ENCODE results near the gene LRP1B. TPM values are rescaled to one million over a fixed set of nuclear protein-coding genes. Genes with fewer than 3 reads are reported as not detected.

The LRP1B gene
- total and polyA plus RNA-seq, 2 donors (not counting 1 experiment from before 2014, with no cell fraction given): not detected

- ChIA-PET CTCF (no interaction called here), POLR2A (no interaction called here)
- Histone ChIP-seq H3K27ac (ENCODE audit: low read length in 2 of 2) (no peak overlapping the region), H4K20me1 (ENCODE audit: control insufficient read depth, insufficient read depth, low read length, poor library complexity, severe bottlenecking) (no peaks in the 10 kb centered on the region), H3K9ac (ENCODE audit: low read length) (no peak overlapping the region), H3K36me3 (replicated peaks in 1 of 2; ENCODE audit: control extremely low read depth in 1 of 2, control insufficient read depth in 1 of 2, extremely low read depth in 1 of 2, insufficient read depth in 2 of 2, low read length in 1 of 2) (no peaks in the 10 kb centered on the region), H3K4me1 (ENCODE audit: control insufficient read depth in 2 of 2, insufficient read depth in 2 of 2, low read length in 2 of 2) (no peaks in the 10 kb centered on the region), H2AFZ (ENCODE audit: insufficient read depth, low read depth, low read length, poor library complexity, severe bottlenecking) (no peak overlapping the region), H3K79me2 (ENCODE audit: control insufficient read depth, insufficient read depth, low read length) (no peaks in the 10 kb centered on the region), H3K4me3 (ENCODE audit: control extremely low read depth in 1 of 5, extremely low read depth in 1 of 5, insufficient read depth in 1 of 5, low read depth in 2 of 5, low read length in 4 of 5) (no peak overlapping the region), H3K9me3 (ENCODE audit: control extremely low read depth in 1 of 3, control insufficient read depth in 2 of 3, insufficient read depth in 1 of 3, low read length in 2 of 3) (no peaks in the 10 kb centered on the region), H3K4me2 (replicated peaks; ENCODE audit: low read depth, low read length, poor library complexity, severe bottlenecking) (no peak overlapping the region), H3K27me3 (replicated peaks in 1 of 4; ENCODE audit: control extremely low read depth in 1 of 4, control insufficient read depth in 3 of 4, insufficient read depth in 4 of 4, low read length in 3 of 4) (no peaks in the 10 kb centered on the region)
- Mint-ChIP-seq H3K27ac (no peak overlapping the region), H3K4me3 (no peak overlapping the region), H3K27me3 (no peaks in the 10 kb centered on the region), H3K9me3 (ENCODE audit: insufficient read depth) (no peaks in the 10 kb centered on the region), H3K4me1 (no peaks in the 10 kb centered on the region)
- TF ChIP-seq EZH2 (IDR thresholded peaks at IDR 0.05; ENCODE audit: borderline replicate concordance, insufficient read depth, low read depth, low read length, poor library complexity, severe bottlenecking) (no peak), CTCF (IDR thresholded peaks at IDR 0.05) (no peak)
- DNase-seq (no peak), ATAC-seq (ENCODE audit: low read depth) (no peak)
- intact Hi-C loops (cut with micrococcal nuclease): no loop called here
- no CpG with 5 or more reads among the region's 1 CpG for whole genome bisulfite sequencing (ENCODE audit: insufficient coverage)
These were observed 1657.0 kb downstream of the LRP1B start for GRCh38 chr2:140473851-140474250.

- no CpG with 5 or more reads among the region's 2 CpGs for WGBS (ENCODE audit: insufficient coverage)
These were observed 1658.1 kb downstream of the LRP1B start for GRCh38 chr2:140472676-140473075.

More at GRCh38 chr2:140472676-140473075, 1658.1 kb downstream of the LRP1B start:
- Histone ChIP-seq H4K20me1 (ENCODE audit: control insufficient read depth, insufficient read depth, low read length, poor library complexity, severe bottlenecking) (no peaks in the 10 kb centered on the region), H3K27me3 (replicated peaks in 1 of 4; ENCODE audit: control extremely low read depth in 1 of 4, control insufficient read depth in 3 of 4, insufficient read depth in 4 of 4, low read length in 3 of 4) (no peaks in the 10 kb centered on the region), H3K4me1 (ENCODE audit: control insufficient read depth in 2 of 2, insufficient read depth in 2 of 2, low read length in 2 of 2) (no peaks in the 10 kb centered on the region), H3K36me3 (replicated peaks in 1 of 2; ENCODE audit: control extremely low read depth in 1 of 2, control insufficient read depth in 1 of 2, extremely low read depth in 1 of 2, insufficient read depth in 2 of 2, low read length in 1 of 2) (no peaks in the 10 kb centered on the region), H3K9ac (ENCODE audit: low read length) (no peak overlapping the region), H3K9me3 (ENCODE audit: control extremely low read depth in 1 of 3, control insufficient read depth in 2 of 3, insufficient read depth in 1 of 3, low read length in 2 of 3) (no peaks in the 10 kb centered on the region), H3K79me2 (ENCODE audit: control insufficient read depth, insufficient read depth, low read length) (no peaks in the 10 kb centered on the region), H3K4me2 (replicated peaks; ENCODE audit: low read depth, low read length, poor library complexity, severe bottlenecking) (no peak overlapping the region), H3K4me3 (ENCODE audit: control extremely low read depth in 1 of 5, extremely low read depth in 1 of 5, insufficient read depth in 1 of 5, low read depth in 2 of 5, low read length in 4 of 5) (no peak overlapping the region), H2AFZ (ENCODE audit: insufficient read depth, low read depth, low read length, poor library complexity, severe bottlenecking) (no peak overlapping the region), H3K27ac (ENCODE audit: low read length in 2 of 2) (no peak overlapping the region)
- TF ChIP-seq CTCF (IDR thresholded peaks at IDR 0.05): no peak
- TF ChIP-seq EZH2 (IDR thresholded peaks at IDR 0.05; ENCODE audit: borderline replicate concordance, insufficient read depth, low read depth, low read length, poor library complexity, severe bottlenecking): no peak
- H3K27me3 Mint-ChIP-seq: no peaks in the 10 kb centered on the region
- no peak for DNase-seq
- CTCF ChIA-PET: no interaction called here
- H3K4me1 Mint-ChIP-seq: no peaks in the 10 kb centered on the region
- POLR2A ChIA-PET: no interaction called here
- intact Hi-C loops (cut with micrococcal nuclease): no loop called here
- ATAC-seq (ENCODE audit: low read depth): no peak
- H3K4me3 Mint-ChIP-seq: no peak overlapping the region
- H3K9me3 Mint-ChIP-seq (ENCODE audit: insufficient read depth): no peaks in the 10 kb centered on the region
- H3K27ac Mint-ChIP-seq: no peak overlapping the region
